SU-DHL-6 (cell line): ENCODE measurements around the gene SLC18A3.

Experiments used
- H2AFZ ChIP-seq: fragments of 200-600 bp; sonication (generic); 2 replicates; pipeline ENCODE4 v1.6.1; 2014; ENCODE audit warnings: low read depth, mild to moderate bottlenecking, moderate library complexity, mixed read lengths, antibody characterized with exemption, low read length; ENCODE audit not compliant: severe bottlenecking
- H3F3A ChIP-seq: fragments of 200-600 bp; shearing (Covaris generic); 2 replicates; pipeline ENCODE4 v1.6.0; 2016; ENCODE audit warnings: antibody characterized with exemption, mild to moderate bottlenecking; ENCODE audit not compliant: insufficient read depth
- H3K27ac ChIP-seq: fragments of 200-600 bp; sonication (generic); 2 replicates; pipeline ENCODE4 v1.5.1; 2016; ENCODE audit warnings: low read depth, mild to moderate bottlenecking, low read length, moderate library complexity, mixed read lengths
- H3K27me3 ChIP-seq: fragments of 200-600 bp; sonication (generic), shearing (Covaris generic); 2 replicates; pipeline ENCODE4 v1.6.0; 2014; ENCODE audit warnings: mild to moderate bottlenecking, low read length
- H3K36me3 ChIP-seq: fragments of 200-600 bp; sonication (generic); 2 replicates; pipeline ENCODE4 v1.6.1; 2014; ENCODE audit warnings: mild to moderate bottlenecking, low read length, mixed read lengths
- H3K4me2 ChIP-seq: fragments of 300-600, 200-600 bp; shearing (Covaris generic), sonication (generic); 2 replicates; pipeline ENCODE4 v1.6.0; 2014; ENCODE audit warnings: low read length, low read depth, mild to moderate bottlenecking; ENCODE audit not compliant: poor library complexity, severe bottlenecking
- H3K4me3 ChIP-seq: fragments of 200-600 bp; sonication (generic); 2 replicates; pipeline ENCODE4 v1.5.1; 2014; ENCODE audit warnings: antibody characterized with exemption, low read length, mild to moderate bottlenecking, mixed read lengths; ENCODE audit not compliant: insufficient read depth, poor library complexity, severe bottlenecking
- H3K79me2 ChIP-seq: fragments of 200-600 bp; sonication (generic); 2 replicates; pipeline ENCODE4 v1.6.1; 2014; ENCODE audit warnings: mild to moderate bottlenecking, low read length, moderate library complexity; ENCODE audit not compliant: insufficient read depth
- H3K9ac ChIP-seq: fragments of 200-600 bp; sonication (generic); 2 replicates; pipeline ENCODE4 v1.7.0; 2014; ENCODE audit warnings: mild to moderate bottlenecking, low read length
- H3K9me2 ChIP-seq: fragments of 200-600 bp; sonication (generic); replicated peaks from 2 replicates; pipeline ENCODE4 v1.6.1; 2014; ENCODE audit warnings: low read length; ENCODE audit not compliant: insufficient read depth
- H3K9me3 ChIP-seq: fragments of 200-600 bp; sonication (generic); 2 replicates; pipeline ENCODE4 v1.6.1; 2014; ENCODE audit warnings: low read length, mixed read lengths; ENCODE audit not compliant: insufficient read depth
- H4K20me1 ChIP-seq: fragments of 200-600 bp; sonication (generic); 2 replicates; pipeline ENCODE4 v1.6.1; 2014; ENCODE audit warnings: low read depth, mild to moderate bottlenecking, antibody characterized with exemption, low read length, moderate library complexity, mixed read lengths
- EZH2phosphoT487 ChIP-seq: fragments of 200-600 bp; sonication (generic), shearing (Covaris generic); conservative IDR thresholded peaks from 2 replicates; pipeline ENCODE4 v1.6.1; 2018; ENCODE audit warnings: mild to moderate bottlenecking, antibody characterized with exemption, low read length, moderate library complexity, mixed read lengths
- TF ChIP-seq, protein P1 (sequence below): fragments of 200-600 bp; sonication (generic); IDR thresholded peaks from one replicate; pipeline ENCODE4 v1.5.1; 2017; ENCODE audit warnings: antibody characterized with exemption, mild to moderate bottlenecking, low read length, moderate library complexity; ENCODE audit not compliant: insufficient read depth, poor library complexity, severe bottlenecking

Gene SLC18A3

GRCh38 chr10:49645871-49646870, 36.1 kb downstream of the SLC18A3 start:
- TF ChIP-seq, protein P1, sequence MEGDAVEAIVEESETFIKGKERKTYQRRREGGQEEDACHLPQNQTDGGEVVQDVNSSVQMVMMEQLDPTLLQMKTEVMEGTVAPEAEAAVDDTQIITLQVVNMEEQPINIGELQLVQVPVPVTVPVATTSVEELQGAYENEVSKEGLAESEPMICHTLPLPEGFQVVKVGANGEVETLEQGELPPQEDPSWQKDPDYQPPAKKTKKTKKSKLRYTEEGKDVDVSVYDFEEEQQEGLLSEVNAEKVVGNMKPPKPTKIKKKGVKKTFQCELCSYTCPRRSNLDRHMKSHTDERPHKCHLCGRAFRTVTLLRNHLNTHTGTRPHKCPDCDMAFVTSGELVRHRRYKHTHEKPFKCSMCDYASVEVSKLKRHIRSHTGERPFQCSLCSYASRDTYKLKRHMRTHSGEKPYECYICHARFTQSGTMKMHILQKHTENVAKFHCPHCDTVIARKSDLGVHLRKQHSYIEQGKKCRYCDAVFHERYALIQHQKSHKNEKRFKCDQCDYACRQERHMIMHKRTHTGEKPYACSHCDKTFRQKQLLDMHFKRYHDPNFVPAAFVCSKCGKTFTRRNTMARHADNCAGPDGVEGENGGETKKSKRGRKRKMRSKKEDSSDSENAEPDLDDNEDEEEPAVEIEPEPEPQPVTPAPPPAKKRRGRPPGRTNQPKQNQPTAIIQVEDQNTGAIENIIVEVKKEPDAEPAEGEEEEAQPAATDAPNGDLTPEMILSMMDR = no peak
- TF ChIP-seq EZH2phosphoT487 = no peak
- Histone ChIP-seq H3K9me2 (no peaks in the 10 kb centered on the region), H3K4me2 (no peak overlapping the region), H2AFZ (no peak overlapping the region), H3K27ac (no peak overlapping the region), H3K79me2 (no peaks in the 10 kb centered on the region), H3K4me3 (no peak overlapping the region), H3F3A (no peaks in the 10 kb centered on the region), H3K27me3 (no peaks in the 10 kb centered on the region), H3K9ac (no peak overlapping the region), H4K20me1 (no peaks in the 10 kb centered on the region), H3K36me3 (no peaks in the 10 kb centered on the region), H3K9me3 (no peaks in the 10 kb centered on the region)

GRCh38 chr10:49647554-49647953, 37.4 kb downstream of the SLC18A3 start:
- no peaks in the 10 kb centered on the region for H3K79me2 ChIP-seq

DNA sequence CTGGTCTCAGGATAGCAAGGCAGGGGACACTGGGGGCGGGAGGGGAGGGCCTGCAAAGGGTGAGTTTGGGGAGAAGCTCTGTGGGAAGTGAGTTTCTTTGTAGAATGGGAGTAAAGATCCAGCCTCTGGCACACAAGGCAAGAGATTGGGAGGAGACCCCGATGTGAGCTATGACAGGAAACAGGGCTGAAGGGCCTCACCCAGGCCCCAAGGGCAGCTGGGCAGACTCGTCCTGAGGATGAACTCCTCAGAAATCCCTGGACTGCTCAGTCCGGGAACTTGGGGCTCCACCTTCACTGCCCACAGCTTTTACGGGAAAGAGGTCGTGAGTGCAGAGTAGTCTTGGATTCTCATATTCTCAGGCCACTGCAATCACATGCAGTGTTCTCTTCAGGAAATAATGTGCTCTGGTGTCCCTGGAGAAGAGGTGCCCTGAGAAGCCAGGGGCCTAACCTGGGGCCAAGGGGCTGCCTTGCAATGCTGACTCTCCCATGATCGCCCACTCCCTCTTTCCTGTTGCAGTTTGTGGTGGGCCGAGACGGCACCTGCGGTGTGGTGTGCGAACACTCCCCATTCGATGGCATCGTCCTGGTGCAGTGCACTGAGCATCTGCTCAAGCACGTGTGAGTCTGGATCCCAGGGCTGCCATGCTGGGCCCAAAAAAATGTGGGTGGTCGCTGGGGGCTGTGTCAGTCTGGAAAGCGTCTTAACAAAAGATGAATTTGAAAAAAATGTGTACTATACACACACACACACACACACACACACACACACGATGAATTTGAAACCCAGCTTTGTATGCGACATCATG, 38.1 kb downstream of the SLC18A3 start:
- no peaks in the 10 kb centered on the region for H3K27me3 ChIP-seq
- no peaks in the 10 kb centered on the region for H3K9me2 ChIP-seq
- no peak overlapping the region for H3K9ac ChIP-seq
- H2AFZ ChIP-seq = no peak overlapping the region
- no peak overlapping the region for H3K4me3 ChIP-seq
- no peak overlapping the region for H3K4me2 ChIP-seq
- no peak overlapping the region for H3K27ac ChIP-seq
- no peaks in the 10 kb centered on the region for H3K79me2 ChIP-seq
- no peaks in the 10 kb centered on the region for H3K36me3 ChIP-seq
- no peaks in the 10 kb centered on the region for H3F3A ChIP-seq
- TF ChIP-seq, protein P1 = no peak
- no peak for TF ChIP-seq EZH2phosphoT487
- H4K20me1 ChIP-seq = no peaks in the 10 kb centered on the region
- H3K9me3 ChIP-seq = no peaks in the 10 kb centered on the region

More at GRCh38 chr10:49647554-49647953, 37.4 kb downstream of the SLC18A3 start:
- TF ChIP-seq, protein P1 = no peak
- no peak for TF ChIP-seq EZH2phosphoT487
- no peaks in the 10 kb centered on the region for H4K20me1 ChIP-seq
- no peak overlapping the region for H3K4me3 ChIP-seq
- no peaks in the 10 kb centered on the region for H3F3A ChIP-seq
- no peaks in the 10 kb centered on the region for H3K9me2 ChIP-seq
- H3K27me3 ChIP-seq = no peaks in the 10 kb centered on the region
- H3K36me3 ChIP-seq = no peaks in the 10 kb centered on the region
- no peak overlapping the region for H3K9ac ChIP-seq
- no peaks in the 10 kb centered on the region for H3K9me3 ChIP-seq
- H2AFZ ChIP-seq = no peak overlapping the region
- no peak overlapping the region for H3K4me2 ChIP-seq
- no peak overlapping the region for H3K27ac ChIP-seq
